ENCODE results near the gene FGF19.

FGF19 gene

DNA sequence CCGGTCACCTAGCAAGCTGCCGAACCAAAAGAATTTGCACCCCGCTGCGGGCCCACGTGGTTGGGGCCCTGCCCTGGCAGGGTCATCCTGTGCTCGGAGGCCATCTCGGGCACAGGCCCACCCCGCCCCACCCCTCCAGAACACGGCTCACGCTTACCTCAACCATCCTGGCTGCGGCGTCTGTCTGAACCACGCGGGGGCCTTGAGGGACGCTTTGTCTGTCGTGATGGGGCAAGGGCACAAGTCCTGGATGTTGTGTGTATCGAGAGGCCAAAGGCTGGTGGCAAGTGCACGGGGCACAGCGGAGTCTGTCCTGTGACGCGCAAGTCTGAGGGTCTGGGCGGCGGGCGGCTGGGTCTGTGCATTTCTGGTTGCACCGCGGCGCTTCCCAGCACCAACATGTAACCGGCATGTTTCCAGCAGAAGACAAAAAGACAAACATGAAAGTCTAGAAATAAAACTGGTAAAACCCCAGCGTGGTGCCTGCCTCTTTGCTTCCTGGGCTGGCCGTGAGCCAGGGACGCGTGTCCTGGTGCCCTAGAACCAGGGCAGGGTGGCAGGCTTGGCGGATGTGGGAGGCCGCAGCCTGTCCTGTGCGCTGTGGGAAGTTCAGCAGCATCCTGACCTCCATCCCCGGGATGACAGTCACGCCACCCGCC is 49.7 kb downstream of the FGF19 start:
- DNase-seq = no peak

DNA sequence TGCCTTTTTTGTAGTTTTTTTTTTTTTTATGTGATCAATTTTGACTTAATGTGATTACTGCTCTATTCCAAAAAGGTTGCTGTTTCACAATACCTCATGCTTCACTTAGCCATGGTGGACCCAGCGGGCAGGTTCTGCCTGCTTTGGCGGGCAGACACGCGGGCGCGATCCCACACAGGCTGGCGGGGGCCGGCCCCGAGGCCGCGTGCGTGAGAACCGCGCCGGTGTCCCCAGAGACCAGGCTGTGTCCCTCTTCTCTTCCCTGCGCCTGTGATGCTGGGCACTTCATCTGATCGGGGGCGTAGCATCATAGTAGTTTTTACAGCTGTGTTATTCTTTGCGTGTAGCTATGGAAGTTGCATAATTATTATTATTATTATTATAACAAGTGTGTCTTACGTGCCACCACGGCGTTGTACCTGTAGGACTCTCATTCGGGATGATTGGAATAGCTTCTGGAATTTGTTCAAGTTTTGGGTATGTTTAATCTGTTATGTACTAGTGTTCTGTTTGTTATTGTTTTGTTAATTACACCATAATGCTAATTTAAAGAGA is 50.3 kb downstream of the FGF19 start:
- DNase-seq = no peak

DNA sequence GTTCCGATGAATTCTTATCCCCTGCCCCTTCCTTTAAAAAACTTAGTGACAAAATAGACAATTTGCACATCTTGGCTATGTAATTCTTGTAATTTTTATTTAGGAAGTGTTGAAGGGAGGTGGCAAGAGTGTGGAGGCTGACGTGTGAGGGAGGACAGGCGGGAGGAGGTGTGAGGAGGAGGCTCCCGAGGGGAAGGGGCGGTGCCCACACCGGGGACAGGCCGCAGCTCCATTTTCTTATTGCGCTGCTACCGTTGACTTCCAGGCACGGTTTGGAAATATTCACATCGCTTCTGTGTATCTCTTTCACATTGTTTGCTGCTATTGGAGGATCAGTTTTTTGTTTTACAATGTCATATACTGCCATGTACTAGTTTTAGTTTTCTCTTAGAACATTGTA is 50.8 kb downstream of the FGF19 start:
- DNase-seq = no peak

DNA sequence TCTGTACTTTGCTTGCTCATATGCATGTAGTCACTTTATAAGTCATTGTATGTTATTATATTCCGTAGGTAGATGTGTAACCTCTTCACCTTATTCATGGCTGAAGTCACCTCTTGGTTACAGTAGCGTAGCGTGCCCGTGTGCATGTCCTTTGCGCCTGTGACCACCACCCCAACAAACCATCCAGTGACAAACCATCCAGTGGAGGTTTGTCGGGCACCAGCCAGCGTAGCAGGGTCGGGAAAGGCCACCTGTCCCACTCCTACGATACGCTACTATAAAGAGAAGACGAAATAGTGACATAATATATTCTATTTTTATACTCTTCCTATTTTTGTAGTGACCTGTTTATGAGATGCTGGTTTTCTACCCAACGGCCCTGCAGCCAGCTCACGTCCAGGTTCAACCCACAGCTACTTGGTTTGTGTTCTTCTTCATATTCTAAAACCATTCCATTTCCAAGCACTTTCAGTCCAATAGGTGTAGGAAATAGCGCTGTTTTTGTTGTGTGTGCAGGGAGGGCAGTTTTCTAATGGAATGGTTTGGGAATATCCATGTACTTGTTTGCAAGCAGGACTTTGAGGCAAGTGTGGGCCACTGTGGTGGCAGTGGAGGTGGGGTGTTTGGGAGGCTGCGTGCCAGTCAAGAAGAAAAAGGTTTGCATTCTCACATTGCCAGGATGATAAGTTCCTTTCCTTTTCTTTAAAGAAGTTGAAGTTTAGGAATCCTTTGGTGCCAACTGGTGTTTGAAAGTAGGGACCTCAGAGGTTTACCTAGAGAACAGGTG is 51.8 kb downstream of the FGF19 start:
- DNase-seq = no peak

DNA sequence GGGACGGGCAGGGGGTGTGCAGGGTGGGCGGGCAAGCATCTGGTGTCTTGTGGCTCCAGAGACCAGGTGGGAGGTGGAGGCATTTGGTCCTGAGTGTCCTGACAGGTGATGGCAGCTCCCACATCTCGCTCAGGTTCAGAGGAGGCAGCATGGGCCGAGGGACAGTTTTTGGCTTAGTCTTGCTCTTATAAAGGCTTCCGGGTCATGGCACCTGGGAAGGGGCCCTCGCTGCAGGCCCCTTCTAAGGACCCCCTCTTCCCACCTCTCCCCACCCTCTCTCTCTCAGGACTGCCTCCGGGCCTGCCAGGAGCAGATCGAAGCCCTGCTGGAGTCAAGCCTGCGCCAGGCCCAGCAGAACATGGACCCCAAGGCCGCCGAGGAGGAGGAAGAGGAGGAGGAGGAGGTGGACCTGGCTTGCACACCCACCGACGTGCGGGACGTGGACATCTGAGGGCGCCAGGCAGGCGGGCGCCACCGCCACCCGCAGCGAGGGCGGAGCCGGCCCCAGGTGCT is 52.9 kb downstream of the FGF19 start:
- DNase-seq = no peak

DNA sequence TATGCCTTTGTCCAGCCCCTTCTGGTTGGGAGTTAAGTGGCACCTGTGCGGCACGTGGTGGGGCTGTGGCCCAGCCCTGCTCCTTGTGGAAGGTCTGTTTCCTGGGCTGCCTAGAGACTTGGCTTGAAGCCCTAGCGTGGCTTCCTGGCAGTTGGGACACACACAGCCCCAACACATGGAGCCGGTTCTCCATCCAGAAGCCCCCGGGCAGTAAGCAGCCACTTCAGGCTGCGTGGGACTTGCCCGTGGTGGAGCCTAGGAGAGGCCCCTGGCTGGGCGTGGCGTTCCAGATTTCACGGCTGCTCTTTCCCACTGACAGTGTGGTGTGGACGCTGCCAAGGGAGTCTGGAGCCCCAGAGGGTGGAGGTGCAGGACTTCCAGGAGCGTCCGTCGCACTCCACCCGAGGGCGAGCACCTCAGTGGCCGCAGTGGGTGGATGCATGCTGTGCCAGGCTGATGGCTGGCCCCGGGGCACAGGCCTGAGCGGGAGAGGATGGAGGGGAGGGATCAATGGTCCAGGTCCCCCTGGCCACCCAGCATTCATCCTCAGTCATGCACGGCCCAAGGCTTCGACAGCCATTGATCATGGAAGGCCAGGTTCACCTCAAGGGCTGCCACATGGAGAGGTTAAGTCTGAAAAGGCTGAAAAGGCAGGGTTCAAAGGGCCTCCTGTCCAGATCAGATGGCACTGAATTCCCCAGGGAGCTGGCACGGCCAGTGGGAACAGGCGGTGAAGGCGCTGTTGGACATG is 53.6 kb downstream of the FGF19 start:
- no peak for DNase-seq

DNA sequence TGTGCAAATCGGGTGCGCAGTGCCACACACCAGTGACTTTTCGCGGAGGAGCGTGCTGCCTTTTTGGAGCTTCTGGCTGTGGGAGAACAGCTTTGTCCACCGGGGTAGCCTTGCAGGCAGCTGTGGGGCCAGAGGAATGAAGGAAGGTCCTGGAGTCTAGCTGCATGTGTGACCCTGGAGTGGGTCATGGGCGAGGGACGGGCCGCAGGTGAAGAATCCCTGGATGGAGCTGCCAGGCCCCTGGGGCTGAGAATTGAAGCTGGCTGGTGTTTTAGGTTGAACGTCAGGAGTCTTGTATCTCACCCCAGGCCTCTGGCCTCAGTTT is 54.3 kb downstream of the FGF19 start:
- DNase-seq = no peak

DNA sequence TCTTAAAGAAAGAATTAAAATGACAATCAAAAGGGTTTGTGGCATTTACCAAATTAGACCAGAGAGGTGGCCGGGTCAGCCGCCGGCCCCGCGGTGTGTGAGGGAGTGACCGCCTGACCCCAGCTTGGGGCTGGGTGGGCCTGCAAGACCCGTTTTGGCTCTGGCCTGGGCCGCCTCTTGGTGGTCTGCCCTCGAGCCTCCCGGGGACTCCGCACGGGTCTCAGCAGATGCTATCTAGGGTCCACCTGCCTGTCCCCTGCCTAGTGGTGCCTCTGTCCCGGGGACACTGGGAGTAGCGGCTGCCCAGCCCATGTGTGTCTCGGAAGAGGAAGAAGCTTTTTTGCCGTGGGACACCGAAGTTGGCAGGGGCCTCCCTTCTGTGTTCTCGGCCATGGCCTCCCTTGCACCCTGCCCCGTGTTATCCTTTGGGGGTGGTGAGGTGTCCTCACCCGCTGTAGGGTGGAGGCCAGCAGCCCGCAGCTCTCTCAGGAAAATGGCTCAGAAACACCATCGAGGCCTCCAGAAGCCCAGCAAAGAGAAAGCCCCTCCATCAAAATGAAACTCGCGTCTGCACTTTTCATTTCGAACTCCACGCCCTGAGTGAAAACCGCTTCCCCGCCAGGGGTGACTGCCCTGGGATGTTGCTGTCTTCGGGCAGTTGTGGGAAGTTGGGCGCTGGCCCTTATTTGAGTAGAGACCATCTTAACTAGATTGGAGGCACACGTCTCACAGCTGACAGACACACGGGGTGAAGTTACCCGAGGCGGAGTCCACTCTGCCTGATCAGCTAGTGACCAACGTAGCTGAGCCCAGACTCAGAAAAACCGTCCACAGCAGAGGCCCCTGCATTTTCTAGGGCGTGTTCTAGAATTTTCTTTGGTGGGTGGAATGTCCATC is 54.9 kb downstream of the FGF19 start:
- no peak for DNase-seq

All from T-helper 1 cell (primary cell).